GM06990 (cell line): Measurements from ENCODE around the gene STYK1.
A peak's percentile ranks its signal among the peaks of the same experiment; 100 is the strongest.

ENCODE experiments used
- DNase-seq: peaks from one replicate; pipeline ENCODE4 v3.0.0-alpha.2; 2011; ENCODE audit not compliant: insufficient read length; ENCODE audit errors: extremely low read depth
- H3K27me3 ChIP-seq: replicated peaks from 2 replicates; pipeline ENCODE4 v1.6.0; 2011; ENCODE audit warnings: low read length; ENCODE audit not compliant: control insufficient read depth, insufficient read depth
- H3K36me3 ChIP-seq: 2 replicates; pipeline ENCODE4 v1.5.1; 2011; ENCODE audit warnings: low read length; ENCODE audit not compliant: control insufficient read depth, insufficient read depth
- H3K4me3 ChIP-seq: replicated peaks from 2 replicates; pipeline ENCODE4 v1.5.1; 2011; ENCODE audit warnings: low read depth, mild to moderate bottlenecking, control low read depth, low read length
- CTCF ChIP-seq: IDR thresholded peaks from 2 replicates; pipeline ENCODE4 v1.5.1; 2011; ENCODE audit warnings: low read length, control low read depth, mild to moderate bottlenecking, inconsistent platforms; ENCODE audit not compliant: insufficient read depth, poor library complexity, severe bottlenecking

The STYK1 gene

DNA sequence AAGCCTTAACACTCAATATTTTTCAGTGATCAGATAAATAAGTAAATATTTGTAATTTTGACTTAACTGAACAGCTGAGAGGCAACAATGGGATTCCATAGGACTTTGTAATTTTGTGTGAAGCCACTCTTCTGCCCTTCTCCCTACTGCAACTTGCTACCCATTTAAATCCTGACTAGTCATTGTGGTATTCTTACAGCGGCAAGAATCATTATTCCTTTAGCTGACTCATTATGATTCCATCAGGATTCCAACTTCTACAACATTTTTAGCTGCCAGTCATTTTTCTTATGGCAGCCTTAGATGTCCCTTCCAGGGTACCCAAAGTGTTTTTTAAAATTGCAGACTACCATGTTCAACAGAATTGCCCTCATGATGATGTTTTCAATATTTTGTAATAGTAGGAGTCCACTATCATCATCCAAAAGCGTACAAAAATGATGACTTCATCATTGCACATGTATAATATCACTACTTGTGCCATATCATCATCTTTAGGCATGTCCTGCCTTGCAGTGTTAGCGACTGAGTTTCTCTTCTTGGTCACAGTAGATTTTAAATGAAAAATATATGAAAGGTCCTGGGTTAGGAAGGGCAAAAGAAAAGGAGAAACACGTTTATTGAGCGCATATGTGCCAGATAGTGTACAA lies 55.4 kb downstream of the STYK1 start:
- no peak for TF ChIP-seq CTCF
- no peak overlapping the region for H3K4me3 ChIP-seq
- H3K36me3 ChIP-seq: no peaks in the 10 kb centered on the region
- no peaks in the 10 kb centered on the region for H3K27me3 ChIP-seq
- DNase-seq: no peak

DNA sequence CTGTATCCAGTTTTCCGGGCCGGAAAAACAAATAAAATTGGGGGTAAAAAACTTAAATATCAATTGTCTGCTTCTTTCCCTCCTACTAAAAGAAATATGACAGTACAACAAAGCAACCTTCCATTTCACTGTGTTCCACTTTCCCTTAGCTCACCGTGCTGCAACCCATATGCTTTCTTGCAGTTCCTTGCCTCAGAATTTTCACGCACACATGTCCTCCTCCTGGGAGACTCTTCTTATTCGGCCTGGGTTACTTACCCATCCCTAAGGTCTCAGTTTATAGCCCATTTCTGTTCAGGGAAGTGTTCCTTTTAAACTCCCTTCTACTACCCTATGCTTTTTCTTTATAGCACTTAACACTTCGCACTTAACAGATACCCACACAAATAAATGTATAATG lies 56.0 kb downstream of the STYK1 start:
- H3K36me3 ChIP-seq: no peaks in the 10 kb centered on the region
- TF ChIP-seq CTCF: no peak
- H3K27me3 ChIP-seq: no peaks in the 10 kb centered on the region
- no peak for DNase-seq
- no peak overlapping the region for H3K4me3 ChIP-seq

DNA sequence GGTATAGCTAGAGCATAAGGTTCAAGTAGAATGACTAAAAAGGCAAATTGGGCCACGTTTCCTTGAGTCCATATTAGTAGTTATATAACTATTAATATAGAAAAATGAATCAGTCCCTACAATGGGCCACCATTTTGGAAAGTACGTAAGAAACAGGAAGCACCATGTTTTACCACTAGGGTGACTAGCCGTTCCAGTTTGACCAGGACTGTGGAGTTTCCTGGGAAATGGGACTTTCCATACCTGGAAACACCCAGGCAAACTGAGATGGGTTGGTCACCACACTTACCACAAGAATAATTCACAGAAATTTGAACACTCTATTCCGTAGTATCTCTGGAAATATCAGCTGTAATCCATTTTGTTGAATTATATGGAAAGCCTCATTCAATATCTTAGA lies 58.3 kb downstream of the STYK1 start:
- H3K4me3 ChIP-seq: no peak overlapping the region
- H3K27me3 ChIP-seq: no peaks in the 10 kb centered on the region
- H3K36me3 ChIP-seq: no peaks in the 10 kb centered on the region
- DNase-seq: no peak
- TF ChIP-seq CTCF: no peak

DNA sequence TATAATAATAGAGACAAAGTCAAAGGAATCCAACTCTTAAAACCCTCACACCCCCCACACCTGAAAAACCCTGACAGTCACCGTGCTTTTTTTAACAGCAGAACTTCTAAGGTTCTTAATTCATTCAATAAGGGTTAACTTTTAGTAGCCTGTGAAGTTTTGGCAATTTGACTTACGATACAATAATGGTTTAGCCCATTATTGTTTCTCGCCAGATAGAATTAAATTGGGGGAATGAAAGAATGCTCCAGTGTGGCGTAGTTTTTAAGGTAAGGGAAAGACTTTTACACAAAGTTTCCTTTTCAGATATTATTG lies 59.8 kb downstream of the STYK1 start:
- H3K4me3 ChIP-seq: peak overlapping the region; percentile 94
- no peaks in the 10 kb centered on the region; the same call in 1 of the 2 replicates for H3K36me3 ChIP-seq
- TF ChIP-seq CTCF: no peak
- DNase-seq: peak; percentile 9
- no peaks in the 10 kb centered on the region for H3K27me3 ChIP-seq

GRCh38 chr12:10613349-10614055 lies 60.4 kb downstream of the STYK1 start, which contains the start of gene MAGOHB:
MAGOHB (minus strand) TSS chr12:10613609; CDS start chr12:10613532, 77 bp downstream.
- DNase-seq: peak; percentile 97
- Histone ChIP-seq H3K4me3 (peak within 1 kb of the TSS; percentile 94), H3K36me3 (no peaks in the 10 kb centered on the region; the same call in 1 of the 2 replicates), H3K27me3 (no peaks in the 10 kb centered on the region)
- no peak for TF ChIP-seq CTCF
